Measurements from ENCODE around the gene LYVE1.

LYVE1 gene

GRCh38 chr11:10539339-10539738, 29.1 kb downstream of the LYVE1 start:
- TF ChIP-seq CTCF (conservative IDR thresholded peaks at IDR 0.05; ENCODE audit: low read depth), result no peak
- POLR2A ChIA-PET (ENCODE audit: low non-redundant PET), result no interaction called here
- CTCF ChIA-PET, result no interaction called here
- H3K27ac ChIP-seq, result no peak overlapping the region
- no peak for DNase-seq (ENCODE audit: low spot score)

GRCh38 chr11:10538924-10539323, 29.5 kb downstream of the LYVE1 start:
- TF ChIP-seq CTCF (conservative IDR thresholded peaks at IDR 0.05; ENCODE audit: low read depth), result no peak
- no peak for DNase-seq (ENCODE audit: low spot score)
- ChIA-PET POLR2A (ENCODE audit: low non-redundant PET) (no interaction called here), CTCF (no interaction called here)
- H3K27ac ChIP-seq, result no peak overlapping the region

GRCh38 chr11:10537600-10537999, 30.9 kb downstream of the LYVE1 start:
- DNase-seq (ENCODE audit: low spot score), result no peak
- POLR2A ChIA-PET (ENCODE audit: low non-redundant PET), result no interaction called here
- no peak for TF ChIP-seq CTCF (conservative IDR thresholded peaks at IDR 0.05; ENCODE audit: low read depth)
- CTCF ChIA-PET, result interaction anchor here (0.5 kb wide), 1 partner anchor 17 kb away, joined by 4 read pairs; no protein-coding TSS in a partner anchor
- no peak overlapping the region for H3K27ac ChIP-seq

GRCh38 chr11:10534316-10534715, 34.1 kb downstream of the LYVE1 start:
- no peak for TF ChIP-seq CTCF (conservative IDR thresholded peaks at IDR 0.05; ENCODE audit: low read depth)
- no peak for DNase-seq (ENCODE audit: low spot score)
- CTCF ChIA-PET, result interaction anchor here (1.5 kb wide), 1 partner anchor 22 kb away, joined by 3 read pairs; no protein-coding TSS in a partner anchor
- no peak overlapping the region for H3K27ac ChIP-seq
- POLR2A ChIA-PET (ENCODE audit: low non-redundant PET), result no interaction called here

- no peak overlapping the region for H3K27ac ChIP-seq
- CTCF ChIA-PET, result interaction anchor here (1.5 kb wide), 1 partner anchor 21 kb away, joined by 3 read pairs; no protein-coding TSS in a partner anchor
- DNase-seq (ENCODE audit: low spot score), result no peak
- POLR2A ChIA-PET (ENCODE audit: low non-redundant PET), result no interaction called here
- TF ChIP-seq CTCF (conservative IDR thresholded peaks at IDR 0.05; ENCODE audit: low read depth), result no peak
These were observed 35.1 kb downstream of the LYVE1 start for GRCh38 chr11:10533323-10533722.

GRCh38 chr11:10532526-10532925, 35.9 kb downstream of the LYVE1 start:
- no peak overlapping the region for H3K27ac ChIP-seq
- POLR2A ChIA-PET (ENCODE audit: low non-redundant PET), result no interaction called here
- CTCF ChIA-PET, result no interaction called here
- no peak for DNase-seq (ENCODE audit: low spot score)
- TF ChIP-seq CTCF (conservative IDR thresholded peaks at IDR 0.05; ENCODE audit: low read depth), result no peak

- H3K27ac ChIP-seq, result no peak overlapping the region
- TF ChIP-seq CTCF (conservative IDR thresholded peaks at IDR 0.05; ENCODE audit: low read depth), result no peak
- ChIA-PET CTCF (no interaction called here), POLR2A (ENCODE audit: low non-redundant PET) (no interaction called here)
- no peak for DNase-seq (ENCODE audit: low spot score)
These were observed 39.2 kb downstream of the LYVE1 start for GRCh38 chr11:10529279-10529678.

Data from RWPE1 (cell line).